ENCODE data around the gene ZMYM1.

Gene ZMYM1

GRCh38 chr1:35033346-35033745 lies 45.8 kb upstream of the ZMYM1 start:
- H3K36me3 ChIP-seq (replicated peaks) = no peaks in the 10 kb centered on the region
- H3K27ac ChIP-seq = no peak overlapping the region
- H3K27me3 ChIP-seq (replicated peaks) = no peaks in the 10 kb centered on the region
- no peak overlapping the region for H3K4me3 ChIP-seq (ENCODE audit: low read depth, low read length)
- DNase-seq = no peak
- in situ Hi-C loops (cut with HindIII; ENCODE audit: low pct_ligation_motif_present, low sequenced_read_pairs) = no loop called here
- TF ChIP-seq, protein P1, sequence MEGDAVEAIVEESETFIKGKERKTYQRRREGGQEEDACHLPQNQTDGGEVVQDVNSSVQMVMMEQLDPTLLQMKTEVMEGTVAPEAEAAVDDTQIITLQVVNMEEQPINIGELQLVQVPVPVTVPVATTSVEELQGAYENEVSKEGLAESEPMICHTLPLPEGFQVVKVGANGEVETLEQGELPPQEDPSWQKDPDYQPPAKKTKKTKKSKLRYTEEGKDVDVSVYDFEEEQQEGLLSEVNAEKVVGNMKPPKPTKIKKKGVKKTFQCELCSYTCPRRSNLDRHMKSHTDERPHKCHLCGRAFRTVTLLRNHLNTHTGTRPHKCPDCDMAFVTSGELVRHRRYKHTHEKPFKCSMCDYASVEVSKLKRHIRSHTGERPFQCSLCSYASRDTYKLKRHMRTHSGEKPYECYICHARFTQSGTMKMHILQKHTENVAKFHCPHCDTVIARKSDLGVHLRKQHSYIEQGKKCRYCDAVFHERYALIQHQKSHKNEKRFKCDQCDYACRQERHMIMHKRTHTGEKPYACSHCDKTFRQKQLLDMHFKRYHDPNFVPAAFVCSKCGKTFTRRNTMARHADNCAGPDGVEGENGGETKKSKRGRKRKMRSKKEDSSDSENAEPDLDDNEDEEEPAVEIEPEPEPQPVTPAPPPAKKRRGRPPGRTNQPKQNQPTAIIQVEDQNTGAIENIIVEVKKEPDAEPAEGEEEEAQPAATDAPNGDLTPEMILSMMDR (IDR thresholded peaks at IDR 0.05; ENCODE audit: low read depth, low read length, missing control alignments) = no peak

DNA sequence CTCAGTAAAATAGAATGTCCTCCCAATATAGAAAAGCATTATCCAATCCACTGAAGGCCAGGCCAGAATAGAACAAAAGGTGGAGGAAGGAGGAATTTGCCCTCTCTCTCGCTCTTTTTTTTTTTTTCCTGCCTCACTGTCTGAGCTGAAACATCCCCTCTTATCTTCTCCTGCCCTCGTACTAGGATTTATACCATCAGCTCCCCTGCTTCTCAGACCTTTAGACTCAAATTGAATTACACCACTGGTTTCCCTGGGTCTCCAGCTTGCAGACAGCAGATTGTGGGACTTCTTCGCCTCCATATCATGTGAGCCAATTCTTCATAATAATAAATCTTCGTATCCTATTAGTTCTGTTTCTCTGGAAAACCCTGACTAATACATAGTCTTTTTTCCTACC lies 42.6 kb upstream of the ZMYM1 start:
- Histone ChIP-seq H3K4me3 (ENCODE audit: low read depth, low read length) (no peak overlapping the region), H3K36me3 (replicated peaks) (no peaks in the 10 kb centered on the region), H3K27ac (no peak overlapping the region), H3K27me3 (replicated peaks) (no peaks in the 10 kb centered on the region)
- TF ChIP-seq, protein P1 (IDR thresholded peaks at IDR 0.05; ENCODE audit: low read depth, low read length, missing control alignments) = no peak
- in situ Hi-C loops (cut with HindIII; ENCODE audit: low pct_ligation_motif_present, low sequenced_read_pairs) = no loop called here
- DNase-seq = no peak

DNA sequence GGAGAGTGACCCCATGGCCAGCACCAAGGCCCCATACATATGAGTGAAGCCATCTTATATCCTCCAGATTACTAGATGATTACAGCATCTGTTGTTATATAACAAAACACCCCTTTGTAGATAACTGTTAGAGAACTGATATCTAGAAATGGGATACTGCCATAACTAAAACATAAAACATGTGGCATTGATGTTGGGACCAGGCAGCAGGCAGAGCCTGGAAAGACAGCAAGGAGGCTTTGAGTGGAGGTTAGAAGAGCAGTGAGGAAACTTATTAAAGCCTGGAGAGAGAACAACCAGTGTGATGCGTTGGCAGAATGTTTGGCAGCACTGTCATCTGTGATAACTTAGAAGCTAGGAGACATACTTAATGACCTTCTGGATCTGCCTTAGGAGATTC lies 42.0 kb upstream of the ZMYM1 start:
- no peaks in the 10 kb centered on the region for H3K36me3 ChIP-seq (replicated peaks)
- in situ Hi-C loops (cut with HindIII; ENCODE audit: low pct_ligation_motif_present, low sequenced_read_pairs) = no loop called here
- H3K27ac ChIP-seq = no peak overlapping the region
- no peaks in the 10 kb centered on the region for H3K27me3 ChIP-seq (replicated peaks)
- DNase-seq = no peak
- TF ChIP-seq, protein P1 (IDR thresholded peaks at IDR 0.05; ENCODE audit: low read depth, low read length, missing control alignments) = no peak
- H3K4me3 ChIP-seq (ENCODE audit: low read depth, low read length) = no peak overlapping the region

- DNase-seq = no peak
- H3K4me3 ChIP-seq (ENCODE audit: low read depth, low read length) = no peak overlapping the region
- TF ChIP-seq, protein P1 (IDR thresholded peaks at IDR 0.05; ENCODE audit: low read depth, low read length, missing control alignments) = no peak
- H3K27me3 ChIP-seq (replicated peaks) = no peaks in the 10 kb centered on the region
- H3K36me3 ChIP-seq (replicated peaks) = no peaks in the 10 kb centered on the region
- in situ Hi-C loops (cut with HindIII; ENCODE audit: low pct_ligation_motif_present, low sequenced_read_pairs) = no loop called here
- H3K27ac ChIP-seq = no peak overlapping the region
These were observed 40.5 kb upstream of the ZMYM1 start for GRCh38 chr1:35038723-35039122.

DNA sequence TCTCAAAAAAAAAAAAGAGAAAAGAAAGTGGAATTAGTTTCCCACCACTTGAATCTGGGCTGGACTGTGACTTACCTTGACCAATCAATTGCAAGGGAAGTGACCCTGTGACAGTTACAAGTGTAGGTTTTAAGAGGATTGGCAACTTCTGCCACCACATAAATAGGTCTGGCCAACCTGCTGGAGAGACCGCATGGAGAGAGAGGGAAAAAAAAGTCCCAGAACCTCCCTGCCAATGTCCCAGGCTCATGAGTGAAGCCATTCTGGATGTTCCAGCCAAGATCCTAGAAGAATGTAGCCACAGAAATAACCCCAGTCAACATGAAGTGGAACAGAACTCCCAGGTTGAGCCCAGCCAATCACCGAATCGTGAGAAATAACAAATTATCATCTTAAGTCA lies 35.7 kb upstream of the ZMYM1 start:
- H3K27ac ChIP-seq = no peak overlapping the region
- TF ChIP-seq, protein P1 (IDR thresholded peaks at IDR 0.05; ENCODE audit: low read depth, low read length, missing control alignments) = no peak
- in situ Hi-C loops (cut with HindIII; ENCODE audit: low pct_ligation_motif_present, low sequenced_read_pairs) = no loop called here
- no peak overlapping the region for H3K4me3 ChIP-seq (ENCODE audit: low read depth, low read length)
- DNase-seq = no peak
- no peaks in the 10 kb centered on the region for H3K36me3 ChIP-seq (replicated peaks)
- no peaks in the 10 kb centered on the region for H3K27me3 ChIP-seq (replicated peaks)

GRCh38 chr1:35044431-35044830 lies 34.8 kb upstream of the ZMYM1 start:
- Histone ChIP-seq H3K4me3 (ENCODE audit: low read depth, low read length) (no peak overlapping the region), H3K36me3 (replicated peaks) (no peaks in the 10 kb centered on the region), H3K27me3 (replicated peaks) (no peaks in the 10 kb centered on the region), H3K27ac (peak overlapping the region; percentile 10)
- TF ChIP-seq, protein P1 (IDR thresholded peaks at IDR 0.05; ENCODE audit: low read depth, low read length, missing control alignments) = no peak
- no peak for DNase-seq
- in situ Hi-C loops (cut with HindIII; ENCODE audit: low pct_ligation_motif_present, low sequenced_read_pairs) = no loop called here

Measured in brain microvascular endothelial cell (primary cell).